Measurements from ENCODE around the gene TPBG.

DNA sequence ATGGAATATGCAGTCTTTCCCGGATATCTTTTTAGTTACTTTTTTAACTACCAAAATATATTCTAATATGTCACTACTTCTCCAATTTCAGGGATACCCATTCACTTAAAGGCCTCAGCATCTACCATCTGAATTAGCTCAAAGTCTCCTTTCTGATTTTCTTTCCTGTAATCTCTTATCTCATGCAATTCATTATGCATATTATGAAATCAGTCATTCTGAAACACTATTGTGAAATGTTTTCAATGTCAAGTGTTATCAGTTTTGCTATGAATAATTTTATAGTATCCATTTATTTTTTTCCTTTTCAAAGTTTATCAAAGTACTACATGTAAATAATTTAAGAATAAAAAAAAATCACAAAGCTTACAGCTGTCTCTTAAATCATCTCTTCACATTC, 41.2 kb upstream of the TPBG start:
- TF ChIP-seq GATA3 (IDR thresholded peaks at IDR 0.05; ENCODE audit: low read depth, low read length) (no peak), GATA2 (IDR thresholded peaks at IDR 0.05; ENCODE audit: low read depth, low read length) (no peak)

Measured in SH-SY5Y (cell line).